SK-N-SH treated with all-trans-retinoic acid at 6 μM for 48 hours (cell line): Measurements from ENCODE around the gene IMPG1.

Source experiments
- GLIS3 ChIP-seq: fragments of 250-450 bp; sonication (Bioruptor Pico); IDR thresholded peaks from 2 replicates; pipeline ENCODE4 v1.5.0; 2020; ENCODE audit warnings: mild to moderate bottlenecking, moderate library complexity
- OSR1 ChIP-seq: fragments of 250-450 bp; sonication (Bioruptor Pico); IDR thresholded peaks from 2 replicates; pipeline ENCODE4 v1.8.0; 2022; ENCODE audit warnings: moderate library complexity, mild to moderate bottlenecking, inconsistent platforms
- SNAI2 ChIP-seq: fragments of 250-450 bp; sonication (Bioruptor Pico); IDR thresholded peaks from 2 replicates; pipeline ENCODE4 v1.5.0; 2020; ENCODE audit warnings: mild to moderate bottlenecking, moderate library complexity
- ZC3H10 ChIP-seq: fragments of 250-450 bp; sonication (Bioruptor Pico); IDR thresholded peaks from 2 replicates; pipeline ENCODE4 v1.5.1; 2021; ENCODE audit warnings: mild to moderate bottlenecking, moderate library complexity
- ZFP30 ChIP-seq: fragments of 450-650 bp; formaldehyde crosslinking; IDR thresholded peaks from 2 replicates; pipeline ENCODE4 v1.5.0; 2022; ENCODE audit warnings: mild to moderate bottlenecking, moderate library complexity
- TF ChIP-seq, protein P1 (sequence below): fragments of 250-450 bp; sonication (Bioruptor Pico); IDR thresholded peaks from 2 replicates; pipeline ENCODE4 v1.8.0; 2020; ENCODE audit warnings: mild to moderate bottlenecking, moderate library complexity, borderline replicate concordance
- TF ChIP-seq, protein P2 (sequence below): fragments of 250-450 bp; sonication (Bioruptor Pico); IDR thresholded peaks from 2 replicates; pipeline ENCODE4 v1.8.0; 2021; ENCODE audit warnings: low read depth, mild to moderate bottlenecking, moderate library complexity, borderline replicate concordance

- TF ChIP-seq ZC3H10 (CRISPR knock-in tag) (no peak), SNAI2 (CRISPR knock-in tag) (no peak), ZFP30 (CRISPR knock-in tag) (no peak), GLIS3 (no peak), OSR1 (CRISPR knock-in tag) (no peak)
- TF ChIP-seq, protein P1, sequence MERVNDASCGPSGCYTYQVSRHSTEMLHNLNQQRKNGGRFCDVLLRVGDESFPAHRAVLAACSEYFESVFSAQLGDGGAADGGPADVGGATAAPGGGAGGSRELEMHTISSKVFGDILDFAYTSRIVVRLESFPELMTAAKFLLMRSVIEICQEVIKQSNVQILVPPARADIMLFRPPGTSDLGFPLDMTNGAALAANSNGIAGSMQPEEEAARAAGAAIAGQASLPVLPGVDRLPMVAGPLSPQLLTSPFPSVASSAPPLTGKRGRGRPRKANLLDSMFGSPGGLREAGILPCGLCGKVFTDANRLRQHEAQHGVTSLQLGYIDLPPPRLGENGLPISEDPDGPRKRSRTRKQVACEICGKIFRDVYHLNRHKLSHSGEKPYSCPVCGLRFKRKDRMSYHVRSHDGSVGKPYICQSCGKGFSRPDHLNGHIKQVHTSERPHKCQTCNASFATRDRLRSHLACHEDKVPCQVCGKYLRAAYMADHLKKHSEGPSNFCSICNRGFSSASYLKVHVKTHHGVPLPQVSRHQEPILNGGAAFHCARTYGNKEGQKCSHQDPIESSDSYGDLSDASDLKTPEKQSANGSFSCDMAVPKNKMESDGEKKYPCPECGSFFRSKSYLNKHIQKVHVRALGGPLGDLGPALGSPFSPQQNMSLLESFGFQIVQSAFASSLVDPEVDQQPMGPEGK (CRISPR knock-in tag) = no peak
- TF ChIP-seq, protein P2, sequence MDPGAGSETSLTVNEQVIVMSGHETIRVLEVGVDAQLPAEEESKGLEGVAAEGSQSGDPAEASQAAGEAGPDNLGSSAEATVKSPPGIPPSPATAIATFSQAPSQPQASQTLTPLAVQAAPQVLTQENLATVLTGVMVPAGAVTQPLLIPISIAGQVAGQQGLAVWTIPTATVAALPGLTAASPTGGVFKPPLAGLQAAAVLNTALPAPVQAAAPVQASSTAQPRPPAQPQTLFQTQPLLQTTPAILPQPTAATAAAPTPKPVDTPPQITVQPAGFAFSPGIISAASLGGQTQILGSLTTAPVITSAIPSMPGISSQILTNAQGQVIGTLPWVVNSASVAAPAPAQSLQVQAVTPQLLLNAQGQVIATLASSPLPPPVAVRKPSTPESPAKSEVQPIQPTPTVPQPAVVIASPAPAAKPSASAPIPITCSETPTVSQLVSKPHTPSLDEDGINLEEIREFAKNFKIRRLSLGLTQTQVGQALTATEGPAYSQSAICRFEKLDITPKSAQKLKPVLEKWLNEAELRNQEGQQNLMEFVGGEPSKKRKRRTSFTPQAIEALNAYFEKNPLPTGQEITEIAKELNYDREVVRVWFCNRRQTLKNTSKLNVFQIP (CRISPR knock-in tag) = no peak
Measured at GRCh38 chr6:75986935-75987334, 85.5 kb downstream of the IMPG1 start.
